ENCODE results near the gene RBM8A. TPM values are rescaled to one million over a fixed set of nuclear protein-coding genes. Genes with fewer than 3 reads are reported as not detected.

Gene RBM8A
- polyA plus RNA-seq, 1 of the 3 experiments (the other 2 are of a cell fraction) = 236 TPM

GRCh38 chr1:145956361-145956760, 29.1 kb upstream of the RBM8A start (continued):
- no peak for TF ChIP-seq MAX (IDR thresholded peaks at IDR 0.05; ENCODE audit: low read depth)
- TF ChIP-seq REST (IDR thresholded peaks at IDR 0.05; ENCODE audit: low read depth, low read length) = no peak
- no peak for TF ChIP-seq IRF3 (IDR thresholded peaks at IDR 0.05; ENCODE audit: low read depth, low read length)
- no peak for TF ChIP-seq RAD21 (IDR thresholded peaks at IDR 0.05; ENCODE audit: low read length)
- no peak for TF ChIP-seq RFX5 (IDR thresholded peaks at IDR 0.05; ENCODE audit: low read length)
- TF ChIP-seq POLR2AphosphoS5 (IDR thresholded peaks at IDR 0.05; ENCODE audit: low read depth, low read length) = no peak
- TF ChIP-seq FOXJ3 (CRISPR knock-in tag; IDR thresholded peaks at IDR 0.05) = no peak
- TF ChIP-seq YY1 (IDR thresholded peaks at IDR 0.05; ENCODE audit: low read depth) = no peak
- TF ChIP-seq NFIC (IDR thresholded peaks at IDR 0.05; ENCODE audit: borderline replicate concordance) = no peak
- TF ChIP-seq TEAD4 (IDR thresholded peaks at IDR 0.05; ENCODE audit: borderline replicate concordance, insufficient read depth) = no peak
- no peak for TF ChIP-seq ELF1 (IDR thresholded peaks at IDR 0.05)

GRCh38 chr1:145955436-145955835, 28.2 kb upstream of the RBM8A start:
- H3K79me2 ChIP-seq (ENCODE audit: insufficient read depth) = peaks cover 70% of the 10 kb centered on the region
- POLR2A ChIA-PET = interaction anchor here (2.8 kb wide), 1 partner anchor 28 kb away, joined by 9 read pairs; the partner anchor contains the start of gene RBM8A
- peak overlapping the region; percentile 78 for H3K4me2 ChIP-seq
- H3K4me3 ChIP-seq (ENCODE audit: low read depth in 2 of 2, low read length in 1 of 2) = peak overlapping the region; percentile 62 to 74; a peak in 3 of 4 replicates
- no peaks in the 10 kb centered on the region for H3K27me3 ChIP-seq (ENCODE audit: insufficient read depth)
- peak overlapping the region; percentile 82 to 99; a peak in 2 of 4 replicates for H3K27ac ChIP-seq (ENCODE audit: low read depth in 2 of 2, low read length in 1 of 2)
- no peaks in the 10 kb centered on the region for H3K9me3 ChIP-seq
- H3K4me1 ChIP-seq (ENCODE audit: control insufficient read depth in 1 of 2, insufficient read depth in 2 of 2, low read depth in 1 of 2, low read length in 1 of 2) = peaks cover 21 to 37% of the 10 kb centered on the region in 2 experiments; a peak in 3 of 4 replicates
- DNase-seq = no peak
- no peak overlapping the region for H2AFZ ChIP-seq (ENCODE audit: low read depth)
- no peaks in the 10 kb centered on the region; the same call in 1 of the 2 replicates for H4K20me1 ChIP-seq (ENCODE audit: insufficient read depth)
- 81% methylated on average over 2 of the region's 2 CpGs for WGBS (ENCODE audit: low lambda C conversion rate)
- H3F3A ChIP-seq (replicated peaks; ENCODE audit: insufficient read depth) = peaks cover 24% of the 10 kb centered on the region
- H3K9me2 ChIP-seq = no peaks in the 10 kb centered on the region
- H3K36me3 ChIP-seq (replicated peaks in 1 of 2; ENCODE audit: control insufficient read depth in 1 of 2, insufficient read depth in 2 of 2, low read length in 1 of 2) = peaks cover 4% of the 10 kb centered on the region in 2 experiments
- H3K9ac ChIP-seq = peak overlapping the region; percentile 73; the same call in 1 of the 2 replicates
- CTCF ChIA-PET = interaction anchor here (1.3 to 4.1 kb wide), 3 partner anchors 22 to 110 kb away, joined by 5 to 17 read pairs (median 6); partner anchors contain the start of gene NUDT17
- TF ChIP-seq TAF1 (IDR thresholded peaks at IDR 0.05; ENCODE audit: borderline replicate concordance, low read depth, low read length) (no peak), FOXM1 (IDR thresholded peaks at IDR 0.05; ENCODE audit: low read depth) (no peak), NFIC (IDR thresholded peaks at IDR 0.05; ENCODE audit: borderline replicate concordance) (no peak), MXI1 (IDR thresholded peaks at IDR 0.05; ENCODE audit: low read depth, low read length) (no peak), ZBTB33 (IDR thresholded peaks at IDR 0.05; ENCODE audit: borderline replicate concordance, low read depth) (no peak), YY1 (IDR thresholded peaks at IDR 0.05; ENCODE audit: low read depth) (no peak), MEF2A (IDR thresholded peaks at IDR 0.05; ENCODE audit: borderline replicate concordance, low read depth) (no peak), GATA2 (CRISPR knock-in tag; IDR thresholded peaks at IDR 0.05) (no peak), EZH2phosphoT487 (IDR thresholded peaks at IDR 0.05; ENCODE audit: borderline replicate concordance, low read depth) (no peak), TCF12 (IDR thresholded peaks at IDR 0.05) (no peak), IRF3 (IDR thresholded peaks at IDR 0.05; ENCODE audit: low read depth, low read length) (no peak), NRF1 (IDR thresholded peaks at IDR 0.05; ENCODE audit: low read depth, low read length) (no peak)

Data from SK-N-SH (cell line).